Activated T-cell treated with anti-CD3 and anti-CD28 coated beads, Interleukin-2, amount 50 U/mL, for 24 hours (primary cell): ENCODE results near the gene LYSMD4.

Experiments used
- DNase-seq: peaks from one replicate; pipeline ENCODE4 v3.0.0-alpha.2; 2020
- H3K27ac Mint-ChIP-seq: 2 replicates; pipeline ENCODE4 v1.8.0; 2020; ENCODE audit warnings: mild to moderate bottlenecking, mixed read lengths
- H3K27me3 Mint-ChIP-seq: 2 replicates; pipeline ENCODE4 v1.8.0; 2020; ENCODE audit warnings: mixed read lengths
- H3K36me3 Mint-ChIP-seq: 2 replicates; pipeline ENCODE4 v1.8.0; 2020; ENCODE audit warnings: low read depth, mixed read lengths
- H3K4me1 Mint-ChIP-seq: 2 replicates; pipeline ENCODE4 v1.8.0; 2020; ENCODE audit warnings: low read depth, mixed read lengths
- H3K4me3 Mint-ChIP-seq: 2 replicates; pipeline ENCODE4 v1.8.0; 2020; ENCODE audit warnings: mild to moderate bottlenecking, moderate library complexity, mixed read lengths
- H3K9me3 Mint-ChIP-seq: 2 replicates; pipeline ENCODE4 v1.8.0; 2020; ENCODE audit warnings: mixed read lengths

Gene LYSMD4

DNA sequence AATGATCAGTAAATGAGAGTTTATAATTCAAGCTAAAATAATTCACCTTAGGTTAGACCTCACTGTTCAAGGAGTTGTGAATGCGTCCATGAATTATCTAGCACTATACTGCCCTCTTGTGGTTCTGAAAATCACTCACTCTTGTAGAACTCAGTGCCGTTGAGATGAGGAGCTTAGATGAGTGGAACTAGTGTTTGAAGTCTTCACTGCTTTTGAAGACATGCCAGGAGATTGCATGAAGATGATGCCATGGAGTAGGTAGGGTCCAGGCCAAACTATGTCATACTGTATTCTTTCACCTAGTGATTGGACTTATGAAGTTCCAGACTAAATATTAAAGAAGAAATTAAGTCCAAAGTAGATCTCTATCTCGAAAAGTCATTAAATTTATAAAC lies 28.8 kb downstream of the LYSMD4 start:
- H3K4me3 Mint-ChIP-seq = no peak overlapping the region
- H3K36me3 Mint-ChIP-seq = peaks cover 17% of the 10 kb centered on the region
- DNase-seq = no peak
- no peaks in the 10 kb centered on the region for H3K27me3 Mint-ChIP-seq
- no peak overlapping the region for H3K27ac Mint-ChIP-seq
- H3K4me1 Mint-ChIP-seq = peaks cover 55% of the 10 kb centered on the region
- no peaks in the 10 kb centered on the region for H3K9me3 Mint-ChIP-seq

DNA sequence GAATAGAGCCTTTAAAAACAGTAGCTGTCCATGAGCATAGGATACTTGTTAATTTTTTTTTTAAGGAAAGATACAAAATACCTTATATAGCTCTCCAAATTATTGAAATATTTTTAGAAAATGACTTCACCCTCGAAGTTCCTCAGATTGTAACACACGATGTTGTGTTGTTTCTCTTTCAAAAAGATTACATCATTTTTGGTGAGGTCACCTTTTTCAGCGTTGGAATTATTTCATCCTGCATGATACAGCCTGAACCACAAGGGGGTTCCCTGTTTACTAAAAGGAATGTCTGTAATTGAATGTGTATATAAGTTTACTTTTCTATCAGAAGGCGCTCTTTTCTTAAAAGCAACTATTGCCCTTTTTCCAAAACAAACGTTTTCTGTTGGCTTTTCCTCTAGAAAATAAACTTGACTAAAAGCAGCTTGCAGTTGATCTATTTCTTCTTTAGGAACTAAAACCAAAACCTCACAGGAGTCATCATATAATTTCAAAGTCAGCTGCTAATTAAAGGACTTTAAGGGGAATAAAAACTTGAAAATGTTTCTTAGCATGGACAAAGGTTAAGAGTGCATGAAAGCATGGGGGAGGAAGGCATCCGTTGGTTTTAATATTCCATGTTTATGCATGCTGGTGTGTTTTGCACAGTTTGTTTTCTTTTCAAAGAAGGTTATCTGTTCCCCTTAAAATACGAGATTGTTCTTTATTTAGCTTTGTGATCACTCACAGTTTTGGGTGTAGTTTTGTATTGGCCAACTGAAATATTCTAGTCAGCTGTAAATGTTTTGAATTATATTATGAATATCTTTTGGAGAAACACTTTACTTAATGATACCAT lies 29.4 kb downstream of the LYSMD4 start:
- peaks cover 52% of the 10 kb centered on the region for H3K4me1 Mint-ChIP-seq
- peak overlapping the region; percentile 10 for H3K27ac Mint-ChIP-seq
- H3K9me3 Mint-ChIP-seq = no peaks in the 10 kb centered on the region
- peaks cover 11% of the 10 kb centered on the region for H3K36me3 Mint-ChIP-seq
- H3K4me3 Mint-ChIP-seq = no peak overlapping the region
- DNase-seq = no peak
- H3K27me3 Mint-ChIP-seq = no peaks in the 10 kb centered on the region

DNA sequence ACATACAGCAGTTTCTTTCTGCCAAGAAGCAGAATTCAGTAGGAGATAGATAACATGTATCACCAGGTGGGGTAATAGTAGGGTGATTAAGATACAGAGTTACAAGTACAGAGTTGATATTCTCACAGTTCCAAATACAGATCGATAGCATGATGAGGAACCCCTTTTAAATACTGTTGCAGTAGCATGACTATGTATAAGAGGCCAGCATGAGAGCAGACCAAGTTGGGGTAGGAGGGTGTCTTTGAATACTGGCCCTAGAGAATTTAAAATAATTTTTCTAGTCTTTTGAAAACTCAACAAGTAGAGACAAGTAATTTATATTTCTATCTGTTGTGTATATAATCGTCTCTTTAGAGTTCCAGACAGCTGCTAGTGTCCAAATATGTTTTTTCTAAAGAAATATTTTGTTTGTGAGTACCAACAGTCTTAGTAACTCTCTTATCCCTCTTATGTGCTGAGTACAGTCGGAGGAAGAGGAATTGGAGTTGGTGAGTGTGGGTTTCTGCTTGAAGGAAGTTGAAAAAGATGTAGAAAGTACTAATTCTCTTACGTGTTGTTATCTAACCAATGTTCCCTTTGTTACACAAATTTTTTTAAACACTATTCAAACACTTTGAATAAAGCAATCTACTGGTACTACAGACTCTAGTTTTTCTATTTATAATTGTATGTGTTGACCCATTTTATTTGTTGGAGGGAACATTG lies 30.2 kb downstream of the LYSMD4 start:
- peaks cover 46% of the 10 kb centered on the region for H3K4me1 Mint-ChIP-seq
- H3K27me3 Mint-ChIP-seq = no peaks in the 10 kb centered on the region
- no peak overlapping the region for H3K4me3 Mint-ChIP-seq
- peak overlapping the region; percentile 10 for H3K27ac Mint-ChIP-seq
- no peaks in the 10 kb centered on the region for H3K9me3 Mint-ChIP-seq
- peaks cover 5% of the 10 kb centered on the region for H3K36me3 Mint-ChIP-seq
- DNase-seq = no peak

DNA sequence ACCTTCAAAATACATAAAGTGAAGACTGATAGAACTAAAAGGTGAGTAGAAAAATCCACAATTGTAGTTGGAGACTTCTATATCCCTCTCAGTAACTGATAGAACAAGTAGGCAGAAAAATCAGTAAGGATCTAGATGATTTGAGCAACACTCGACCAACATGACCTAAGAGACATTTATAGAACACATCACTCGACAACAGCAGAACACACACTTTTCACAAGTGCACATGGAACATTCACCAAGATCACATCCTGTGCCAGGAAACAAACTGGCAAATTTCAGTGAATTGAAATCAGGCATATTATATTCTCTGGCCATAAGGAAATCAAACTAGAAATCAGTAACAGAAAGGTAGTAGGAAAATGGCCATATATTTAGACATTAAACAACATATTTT lies 37.1 kb downstream of the LYSMD4 start:
- DNase-seq = no peak
- no peaks in the 10 kb centered on the region for H3K9me3 Mint-ChIP-seq
- H3K27ac Mint-ChIP-seq = no peak overlapping the region
- no peak overlapping the region for H3K4me3 Mint-ChIP-seq
- H3K27me3 Mint-ChIP-seq = no peaks in the 10 kb centered on the region
- no peaks in the 10 kb centered on the region for H3K4me1 Mint-ChIP-seq
- H3K36me3 Mint-ChIP-seq = peaks cover 56% of the 10 kb centered on the region

DNA sequence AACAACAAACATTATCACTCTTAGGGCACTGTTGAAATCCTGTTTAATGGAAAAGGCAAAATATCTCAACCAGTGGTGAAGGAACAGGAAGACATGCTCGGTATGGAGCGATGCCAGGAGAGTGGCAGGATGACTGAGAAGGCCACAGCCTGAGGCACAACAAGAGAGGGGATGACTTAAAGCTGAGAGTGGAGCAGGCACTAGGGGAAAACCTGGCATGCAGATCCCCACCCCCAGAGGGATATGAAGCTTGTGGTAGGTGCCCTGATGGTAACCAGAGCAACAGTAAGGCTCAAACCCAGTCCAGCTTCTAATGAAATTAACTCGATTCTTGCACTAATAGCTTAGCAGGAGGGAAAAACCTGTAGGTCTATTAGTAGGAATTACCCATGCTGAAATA lies 40.4 kb downstream of the LYSMD4 start:
- no peaks in the 10 kb centered on the region for H3K9me3 Mint-ChIP-seq
- H3K27me3 Mint-ChIP-seq = no peaks in the 10 kb centered on the region
- H3K36me3 Mint-ChIP-seq = peaks cover 82% of the 10 kb centered on the region
- H3K27ac Mint-ChIP-seq = no peak overlapping the region
- no peak overlapping the region for H3K4me3 Mint-ChIP-seq
- DNase-seq = no peak
- no peaks in the 10 kb centered on the region for H3K4me1 Mint-ChIP-seq

DNA sequence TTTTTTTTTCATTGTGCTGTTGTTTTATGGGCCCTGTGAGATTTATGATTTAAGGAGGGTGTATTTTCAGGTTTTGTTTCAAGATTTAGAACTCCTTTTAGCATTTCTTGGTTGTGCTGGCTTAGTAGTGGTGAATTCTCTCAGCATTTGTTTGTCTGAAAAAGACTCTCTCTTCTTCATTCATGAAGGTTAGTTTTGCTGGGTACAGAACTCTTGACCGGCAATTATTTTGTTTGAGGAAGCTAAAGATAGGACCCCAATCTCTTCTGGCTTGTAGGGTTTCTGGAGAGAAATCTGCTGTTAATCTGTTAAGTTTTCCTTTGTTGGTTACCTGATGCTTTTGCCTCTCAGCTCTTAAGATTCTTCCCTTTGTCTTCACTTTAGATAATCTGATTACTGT lies 46.9 kb downstream of the LYSMD4 start:
- H3K4me1 Mint-ChIP-seq = peaks cover 26% of the 10 kb centered on the region
- no peak overlapping the region for H3K4me3 Mint-ChIP-seq
- no peak for DNase-seq
- H3K36me3 Mint-ChIP-seq = peaks cover 75% of the 10 kb centered on the region
- H3K27me3 Mint-ChIP-seq = no peaks in the 10 kb centered on the region
- H3K27ac Mint-ChIP-seq = no peak overlapping the region
- peaks cover 21% of the 10 kb centered on the region for H3K9me3 Mint-ChIP-seq

DNA sequence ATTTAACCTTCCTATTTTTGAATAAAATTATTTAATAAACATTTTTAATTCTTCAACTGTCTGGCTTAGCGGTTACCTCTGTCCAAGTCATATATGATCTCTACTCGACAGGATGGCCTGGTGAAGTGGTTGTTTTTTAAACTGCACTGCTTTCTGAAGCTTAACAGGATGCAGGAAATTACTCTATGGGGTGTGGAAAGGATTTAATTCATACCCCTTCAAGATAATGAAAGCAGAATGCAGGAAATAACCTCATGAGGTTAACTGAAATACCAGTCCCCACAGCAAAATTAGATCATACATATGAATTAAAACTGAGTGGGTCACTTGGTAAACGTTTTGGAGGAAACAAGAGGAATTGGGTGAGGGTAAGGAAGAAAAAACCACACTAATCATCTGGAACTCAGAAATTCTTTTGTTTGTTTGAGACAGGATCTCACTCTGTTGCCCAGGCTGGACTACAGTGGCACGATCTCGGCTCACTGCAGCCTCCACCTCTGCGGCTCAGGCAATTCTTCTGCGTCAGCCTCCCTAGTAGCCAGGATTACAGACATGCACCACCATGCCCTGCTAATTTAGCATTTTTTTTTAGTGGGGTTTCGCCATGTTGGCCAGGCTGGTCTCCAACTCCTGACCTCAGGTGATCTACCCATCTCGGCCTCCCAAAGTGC lies 50.1 kb downstream of the LYSMD4 start:
- Mint-ChIP-seq H3K9me3 (peaks cover 21% of the 10 kb centered on the region), H3K27ac (peak overlapping the region; percentile 67), H3K4me3 (no peak overlapping the region), H3K4me1 (peaks cover 29% of the 10 kb centered on the region), H3K27me3 (no peaks in the 10 kb centered on the region), H3K36me3 (peaks cover 66% of the 10 kb centered on the region)
- DNase-seq = no peak

DNA sequence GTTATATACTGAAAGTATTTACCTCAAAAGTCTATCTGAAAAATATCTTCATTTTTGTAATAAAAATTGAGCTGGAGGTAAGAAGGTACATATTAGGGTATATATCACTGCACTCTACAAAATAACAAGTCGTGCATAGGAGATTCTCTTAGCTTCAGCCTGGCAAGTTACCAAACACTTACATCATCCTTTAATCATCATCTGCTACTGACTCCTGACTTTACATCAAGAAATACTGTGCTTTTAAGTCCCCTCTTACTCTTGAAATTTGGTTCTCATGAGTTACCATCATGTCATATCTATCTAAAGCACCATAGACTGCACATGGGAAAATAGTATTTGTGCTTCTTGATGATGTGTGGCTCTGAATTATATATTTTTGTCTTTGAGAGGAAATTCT lies 50.8 kb downstream of the LYSMD4 start:
- Mint-ChIP-seq H3K36me3 (peaks cover 67% of the 10 kb centered on the region), H3K4me1 (peaks cover 31% of the 10 kb centered on the region), H3K27me3 (no peaks in the 10 kb centered on the region), H3K9me3 (peaks cover 21% of the 10 kb centered on the region), H3K27ac (peak overlapping the region; percentile 63), H3K4me3 (no peak overlapping the region)
- no peak for DNase-seq

DNA sequence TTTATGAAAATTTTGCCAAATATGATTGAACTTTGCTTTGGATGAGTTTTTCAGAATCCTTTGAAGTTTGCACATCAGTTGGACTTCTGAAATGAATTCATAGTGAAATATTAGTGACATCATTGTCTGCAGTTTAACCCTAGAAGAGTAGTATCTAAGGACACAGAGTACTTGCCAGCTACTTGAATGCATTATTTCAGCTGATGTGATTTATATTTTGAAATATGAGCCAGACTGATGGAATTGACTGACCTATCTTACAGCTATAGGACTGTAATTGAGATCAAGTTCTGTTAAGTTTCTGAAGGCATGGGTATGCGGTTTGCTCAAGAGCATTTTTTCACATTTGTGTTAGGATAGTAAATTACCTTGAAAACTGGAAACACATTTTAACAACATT lies 51.2 kb downstream of the LYSMD4 start:
- Mint-ChIP-seq H3K9me3 (peaks cover 21% of the 10 kb centered on the region), H3K4me3 (no peak overlapping the region), H3K4me1 (peaks cover 33% of the 10 kb centered on the region), H3K27me3 (no peaks in the 10 kb centered on the region), H3K27ac (peak overlapping the region; percentile 63), H3K36me3 (peaks cover 67% of the 10 kb centered on the region)
- no peak for DNase-seq

DNA sequence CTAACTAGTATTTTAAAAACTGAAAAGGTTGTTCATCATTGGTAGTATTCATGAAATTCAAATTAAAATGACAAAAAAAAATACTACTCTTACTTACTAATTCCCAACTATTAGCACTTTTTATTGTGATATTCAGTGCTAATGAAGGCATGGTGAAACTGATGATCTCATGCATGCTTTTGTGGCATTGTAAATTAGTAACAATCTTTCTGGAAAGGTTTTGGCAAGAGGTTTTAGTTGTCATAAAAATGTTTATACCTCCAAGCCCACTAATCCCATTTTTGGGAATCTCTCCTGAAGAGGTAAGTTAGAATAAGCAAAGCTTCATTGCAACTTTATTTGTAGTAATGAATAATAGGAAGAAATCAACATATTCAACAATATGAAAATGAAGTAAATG lies 53.0 kb downstream of the LYSMD4 start:
- peaks cover 65% of the 10 kb centered on the region for H3K36me3 Mint-ChIP-seq
- H3K27me3 Mint-ChIP-seq = no peaks in the 10 kb centered on the region
- H3K4me1 Mint-ChIP-seq = peaks cover 33% of the 10 kb centered on the region
- no peak for DNase-seq
- H3K27ac Mint-ChIP-seq = no peak overlapping the region
- no peak overlapping the region for H3K4me3 Mint-ChIP-seq
- H3K9me3 Mint-ChIP-seq = peaks cover 9% of the 10 kb centered on the region

DNA sequence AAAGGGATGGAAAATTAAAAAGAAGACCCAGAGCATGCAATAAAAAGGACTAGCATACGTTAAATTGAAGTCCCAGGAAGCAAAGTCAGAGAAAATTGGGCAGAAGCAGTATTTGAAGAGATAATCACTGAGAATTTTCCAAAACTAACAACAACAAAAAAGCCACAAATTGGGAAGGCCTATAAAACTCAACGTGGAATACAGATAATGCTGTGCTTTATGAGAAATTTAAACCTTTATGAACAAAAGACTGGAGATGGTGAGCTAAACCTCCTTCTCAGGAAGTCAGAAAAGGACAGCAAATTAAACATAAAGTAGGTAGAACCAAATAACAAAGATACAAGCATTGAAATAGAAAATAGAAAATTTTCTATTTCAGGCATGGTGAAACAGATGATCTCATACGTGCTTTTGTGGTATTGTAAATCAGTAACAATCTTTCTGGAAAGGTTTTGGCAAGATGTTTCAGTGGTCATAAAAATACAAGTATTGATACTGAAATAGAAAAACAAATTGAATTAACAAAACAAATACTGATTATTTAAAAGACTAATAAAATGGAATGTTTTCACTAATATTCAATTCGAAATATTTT lies 55.6 kb downstream of the LYSMD4 start:
- H3K4me3 Mint-ChIP-seq = no peak overlapping the region
- no peak overlapping the region for H3K27ac Mint-ChIP-seq
- H3K27me3 Mint-ChIP-seq = no peaks in the 10 kb centered on the region
- no peak for DNase-seq
- no peaks in the 10 kb centered on the region for H3K9me3 Mint-ChIP-seq
- H3K4me1 Mint-ChIP-seq = peaks cover 16% of the 10 kb centered on the region
- H3K36me3 Mint-ChIP-seq = peaks cover 63% of the 10 kb centered on the region
